Stimulated activated CD8-positive, alpha-beta memory T cell treated with anti-CD3 and anti-CD28 coated beads, Interleukin-7, amount 100 ng/mL, for 48 hours (primary cell): ENCODE data around the gene COG7.
"Not testable (repeated sequence)": the region's sequence is repeated elsewhere in the genome, so short reads cannot be mapped to it uniquely, and the experiment has no call there.

Experiments used
- DNase-seq, 2 donors: peaks; one replicate each; pipeline ENCODE4 v3.0.0-alpha.2; 2020; ENCODE audit warnings: low read depth in 1 of 2; ENCODE audit errors: extremely low read depth in 1 of 2

Gene COG7

DNA sequence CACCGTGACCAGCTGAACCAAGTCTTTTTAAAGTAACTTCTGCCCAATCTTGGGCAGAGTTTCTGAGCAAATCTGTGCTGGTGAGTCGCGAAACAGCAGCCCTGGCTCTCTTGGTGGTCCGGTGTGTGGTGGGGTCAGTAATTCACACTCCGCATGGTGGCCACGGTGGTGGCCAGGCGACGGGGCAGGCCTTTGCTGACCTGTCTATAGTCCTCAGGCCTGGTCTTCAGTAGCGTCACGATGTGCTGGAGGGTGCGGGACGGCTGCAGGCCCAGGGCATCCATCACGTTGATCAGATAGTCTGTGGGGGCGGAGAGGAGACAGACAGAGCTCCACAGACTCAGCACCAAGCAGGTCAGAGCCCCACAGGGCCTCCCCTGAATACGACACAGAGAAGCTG lies 64.2 kb downstream of the COG7 start:
- no peak for DNase-seq

DNA sequence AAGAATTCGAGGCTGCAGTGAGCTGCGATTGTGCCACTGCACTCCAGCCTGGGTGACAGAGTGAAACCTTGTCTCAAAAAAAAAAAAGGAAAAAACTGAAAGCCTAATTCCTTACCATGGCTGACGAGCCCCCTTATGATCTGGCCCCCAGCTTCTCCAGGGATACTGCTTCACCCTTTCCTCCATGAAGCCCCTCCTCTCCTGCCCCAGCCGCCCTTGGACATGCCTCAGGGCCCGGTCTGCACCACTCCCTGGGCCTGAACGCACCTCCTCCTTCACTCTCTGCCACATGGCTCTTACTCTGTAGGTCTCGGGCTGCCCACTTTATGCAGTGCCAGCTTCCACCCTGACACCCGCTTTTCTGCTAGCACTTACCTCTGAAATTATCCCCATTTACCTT lies 65.3 kb downstream of the COG7 start:
- no peak for DNase-seq

DNA sequence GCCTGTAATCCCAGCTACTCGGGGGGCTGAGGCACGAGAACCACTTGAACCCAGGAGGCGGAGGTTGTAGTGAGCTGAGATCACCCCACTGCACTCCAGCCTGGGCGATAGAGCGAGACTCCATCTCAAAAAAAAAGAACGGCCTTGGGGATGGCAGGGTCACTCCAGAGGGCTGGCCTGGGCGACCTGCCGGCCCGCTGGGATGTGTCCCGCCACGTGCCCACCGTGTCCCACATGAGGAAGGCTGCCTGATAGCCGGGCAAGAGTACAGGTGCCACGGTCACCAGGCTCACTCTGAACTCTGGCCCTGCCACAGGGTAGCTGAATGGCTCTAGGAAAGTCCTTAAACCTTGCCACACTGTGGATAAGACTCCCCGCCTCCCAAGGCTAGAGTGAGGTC lies 67.5 kb downstream of the COG7 start:
- DNase-seq = no peak

DNA sequence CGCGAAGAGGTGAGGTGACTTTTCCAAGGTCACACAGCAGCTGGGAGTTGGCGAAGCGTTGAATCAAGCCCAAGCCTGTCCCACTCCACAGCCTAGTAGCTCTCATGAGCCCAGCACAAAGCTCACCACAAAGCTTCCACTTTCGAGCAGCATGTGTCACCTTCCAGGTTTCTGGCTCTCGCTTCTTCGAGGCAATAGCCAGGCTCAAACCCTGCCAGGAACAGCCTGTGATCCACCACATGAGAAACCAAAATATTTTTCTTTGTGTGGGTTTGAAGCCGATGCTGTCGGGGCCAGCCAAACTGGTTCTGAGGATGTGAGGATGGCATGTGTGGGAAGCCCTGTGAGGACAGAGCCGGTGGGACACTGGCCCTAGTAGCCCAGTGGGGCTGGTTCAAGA lies 68.1 kb downstream of the COG7 start:
- DNase-seq = no peak

DNA sequence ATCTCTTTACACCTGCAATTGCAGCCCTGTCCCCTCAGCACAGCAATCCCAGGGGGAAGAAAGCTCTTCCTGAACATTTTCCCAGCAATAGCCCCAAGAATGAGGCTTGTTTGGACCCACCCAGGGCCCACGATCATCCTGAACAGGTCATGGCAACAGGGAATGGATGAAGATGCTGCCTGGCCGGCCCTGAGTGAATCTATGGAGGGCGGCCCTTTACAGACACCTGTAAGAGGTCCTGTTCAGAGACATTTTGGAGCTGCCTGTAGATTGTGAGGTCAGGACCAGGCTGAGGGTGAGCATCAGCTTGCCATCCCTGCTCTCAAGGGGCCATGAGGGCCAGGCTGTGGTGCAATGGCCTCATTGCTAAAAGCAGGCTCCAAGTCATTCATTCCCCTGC lies 69.1 kb downstream of the COG7 start:
- no peak for DNase-seq

DNA sequence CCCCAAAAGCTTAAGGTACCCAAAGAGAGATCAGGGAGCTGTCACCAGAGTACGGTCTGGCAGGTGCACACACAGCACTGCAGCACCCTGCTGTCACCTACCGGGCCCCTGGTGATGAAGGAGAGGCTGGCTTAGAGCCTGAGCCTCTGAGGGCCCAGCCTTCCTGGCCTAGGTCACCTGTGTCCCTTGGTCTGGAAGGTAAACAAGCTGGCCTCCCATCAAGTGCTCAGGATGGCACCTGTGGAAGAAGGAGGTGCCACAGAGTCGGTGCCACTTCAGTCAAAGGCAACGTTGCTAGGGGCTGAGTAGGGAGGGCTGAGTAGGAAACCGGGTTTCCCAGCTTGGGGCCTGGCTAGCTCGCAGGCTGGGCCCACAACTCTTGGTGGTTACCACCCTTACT lies 70.7 kb downstream of the COG7 start:
- no peak for DNase-seq

DNA sequence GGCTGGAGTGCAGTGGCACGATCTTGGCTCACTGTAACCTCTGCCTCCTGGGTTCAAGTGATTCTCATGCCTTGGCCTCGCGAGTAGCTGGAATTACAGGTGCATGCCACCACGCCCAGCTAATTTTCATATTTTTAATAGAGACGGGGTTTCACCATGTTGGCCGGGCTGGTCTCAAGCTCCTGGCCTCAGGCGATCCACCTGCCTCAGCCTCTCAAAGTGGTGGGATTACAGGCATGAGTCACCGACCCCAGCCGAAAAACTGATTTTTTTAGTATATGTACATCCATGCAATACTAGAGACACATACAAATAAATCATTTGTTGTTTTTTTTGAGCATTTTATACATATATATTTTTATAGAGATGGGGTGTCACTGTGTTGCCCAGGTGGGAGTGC lies 71.3 kb downstream of the COG7 start:
- not testable (repeated sequence) for DNase-seq

DNA sequence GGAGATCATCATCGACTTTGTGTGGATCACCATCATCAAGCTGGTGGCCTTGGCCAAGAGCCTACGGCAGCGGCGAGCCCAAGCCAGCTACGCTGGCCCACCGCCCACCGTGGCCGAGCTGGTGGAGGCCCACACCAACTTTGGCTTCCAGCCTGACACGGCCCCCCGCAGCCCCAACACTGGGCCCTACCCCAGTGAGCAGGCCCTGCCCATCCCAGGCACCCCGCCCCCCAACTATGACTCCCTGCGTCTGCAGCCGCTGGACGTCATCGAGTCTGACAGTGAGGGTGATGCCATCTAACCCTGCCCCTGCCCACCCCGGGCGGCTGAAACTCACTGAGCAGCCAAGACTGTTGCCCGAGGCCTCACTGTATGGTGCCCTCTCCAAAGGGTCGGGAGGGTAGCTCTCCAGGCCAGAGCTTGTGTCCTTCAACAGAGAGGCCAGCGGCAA lies 72.5 kb downstream of the COG7 start:
- no peak for DNase-seq

DNA sequence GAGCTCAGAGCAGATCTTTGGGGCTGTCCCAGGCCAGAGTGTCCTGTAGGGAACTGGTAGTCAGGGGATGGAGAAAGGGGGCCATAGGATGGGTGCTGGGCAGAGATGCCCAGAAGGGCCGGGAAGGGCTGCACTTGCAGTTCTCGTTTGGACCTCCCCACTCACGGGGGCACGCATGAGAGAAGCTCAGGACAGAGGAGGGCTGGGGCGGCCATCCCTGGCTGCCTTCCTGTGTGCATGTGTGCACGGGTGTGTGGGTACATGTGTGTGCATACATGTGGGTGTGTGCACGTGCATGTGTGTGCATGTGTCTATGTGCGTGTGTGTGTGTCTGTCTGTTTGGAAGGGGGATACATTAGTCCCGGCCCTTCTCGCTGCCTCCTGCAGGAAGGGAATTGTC lies 73.3 kb downstream of the COG7 start:
- no peak for DNase-seq

DNA sequence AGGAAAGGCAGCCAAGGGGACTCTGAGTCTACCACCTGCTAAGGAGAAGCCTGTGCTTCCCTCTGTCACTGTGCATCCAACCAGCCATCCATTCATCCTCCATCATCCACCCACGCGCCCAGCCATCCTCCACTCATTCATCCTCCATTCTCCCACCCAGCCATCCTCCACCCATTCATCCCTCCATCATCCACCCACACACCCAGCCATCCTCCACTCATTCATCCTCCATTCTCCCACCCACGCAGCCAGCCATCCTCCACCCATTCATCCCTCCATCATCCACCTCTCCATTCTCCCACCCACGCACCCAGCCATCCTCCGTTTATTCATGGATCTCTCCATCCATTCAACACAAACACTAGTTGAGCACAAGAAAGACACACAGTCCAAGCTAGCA lies 74.1 kb downstream of the COG7 start:
- DNase-seq = no peak

DNA sequence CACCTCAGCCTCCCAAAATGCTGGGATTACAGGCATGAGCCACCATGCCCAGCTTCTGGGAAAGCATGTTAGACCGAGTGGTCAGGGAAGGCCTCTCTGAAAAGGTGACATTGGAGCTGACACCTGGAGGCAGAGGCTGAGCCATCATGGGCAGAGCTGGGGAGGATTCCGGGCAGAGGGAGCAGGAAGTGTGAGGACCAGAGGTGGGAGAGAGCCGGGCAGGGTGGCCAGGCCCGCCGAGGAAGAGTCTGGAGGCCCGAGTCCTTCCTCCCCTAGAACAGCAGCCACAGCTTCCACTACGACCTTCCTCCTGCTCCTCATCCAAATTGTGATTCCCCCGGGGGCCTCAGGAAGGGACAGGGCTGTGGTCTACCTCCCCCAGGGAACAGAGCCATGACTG lies 74.7 kb downstream of the COG7 start:
- no peak for DNase-seq

DNA sequence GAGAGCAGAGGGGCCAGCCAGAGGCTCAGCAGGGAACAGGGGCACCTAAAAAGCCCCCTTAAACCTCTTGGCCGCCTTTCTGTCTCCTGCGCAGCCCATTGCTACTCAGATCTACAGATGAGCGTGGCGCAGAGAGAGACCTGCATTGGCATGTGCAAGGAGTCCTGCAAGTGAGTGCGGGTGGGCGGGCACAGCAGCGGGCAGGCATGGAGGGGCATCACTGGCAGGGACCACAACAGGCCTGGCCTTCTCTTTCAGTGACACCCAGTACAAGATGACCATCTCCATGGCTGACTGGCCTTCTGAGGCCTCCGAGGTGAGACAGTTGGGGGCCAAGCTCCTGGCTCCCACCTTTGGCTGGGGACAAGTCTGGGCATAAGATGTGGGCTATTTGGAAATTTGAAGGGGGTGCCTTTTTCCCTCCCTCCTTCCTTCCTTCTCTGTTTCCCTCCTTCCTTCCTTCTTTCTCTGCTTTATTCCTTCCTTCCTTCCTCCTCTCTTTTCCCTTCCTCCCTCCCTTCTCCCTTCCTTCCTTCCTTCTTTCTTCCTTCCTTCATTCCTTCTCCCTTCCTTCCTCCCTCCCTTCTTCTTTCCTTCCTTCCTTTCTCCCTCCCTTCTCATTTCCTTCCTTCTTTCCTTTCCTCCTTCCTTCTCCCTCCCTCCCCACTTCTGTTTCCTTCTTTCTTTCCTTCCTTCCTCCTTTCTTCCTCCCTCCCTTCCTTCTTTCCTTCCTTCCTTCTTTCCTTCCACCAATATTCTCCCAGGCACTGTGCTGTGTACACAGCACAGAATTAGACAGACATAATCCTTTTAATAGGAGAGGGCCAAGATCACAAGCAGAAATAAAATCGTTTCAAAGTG lies 75.7 kb downstream of the COG7 start:
- no peak for DNase-seq

DNA sequence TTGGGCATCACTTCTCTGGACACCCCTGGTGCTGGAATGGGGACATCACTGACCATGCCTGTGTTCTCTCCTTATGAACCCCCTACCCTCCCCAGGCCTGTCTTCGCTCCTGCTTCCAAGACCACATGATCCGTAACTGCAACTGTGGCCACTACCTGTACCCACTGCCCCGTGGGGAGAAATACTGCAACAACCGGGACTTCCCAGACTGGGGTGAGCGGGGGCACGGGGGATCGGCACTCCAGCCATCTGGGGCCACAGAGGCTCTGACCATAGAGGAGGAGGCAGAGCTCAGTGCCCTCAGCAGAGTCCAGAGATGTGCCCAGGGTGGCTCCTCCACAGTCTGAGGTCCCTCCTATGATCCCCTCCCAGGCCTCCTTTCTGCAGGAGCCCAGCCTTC lies 77.3 kb downstream of the COG7 start:
- no peak for DNase-seq

DNA sequence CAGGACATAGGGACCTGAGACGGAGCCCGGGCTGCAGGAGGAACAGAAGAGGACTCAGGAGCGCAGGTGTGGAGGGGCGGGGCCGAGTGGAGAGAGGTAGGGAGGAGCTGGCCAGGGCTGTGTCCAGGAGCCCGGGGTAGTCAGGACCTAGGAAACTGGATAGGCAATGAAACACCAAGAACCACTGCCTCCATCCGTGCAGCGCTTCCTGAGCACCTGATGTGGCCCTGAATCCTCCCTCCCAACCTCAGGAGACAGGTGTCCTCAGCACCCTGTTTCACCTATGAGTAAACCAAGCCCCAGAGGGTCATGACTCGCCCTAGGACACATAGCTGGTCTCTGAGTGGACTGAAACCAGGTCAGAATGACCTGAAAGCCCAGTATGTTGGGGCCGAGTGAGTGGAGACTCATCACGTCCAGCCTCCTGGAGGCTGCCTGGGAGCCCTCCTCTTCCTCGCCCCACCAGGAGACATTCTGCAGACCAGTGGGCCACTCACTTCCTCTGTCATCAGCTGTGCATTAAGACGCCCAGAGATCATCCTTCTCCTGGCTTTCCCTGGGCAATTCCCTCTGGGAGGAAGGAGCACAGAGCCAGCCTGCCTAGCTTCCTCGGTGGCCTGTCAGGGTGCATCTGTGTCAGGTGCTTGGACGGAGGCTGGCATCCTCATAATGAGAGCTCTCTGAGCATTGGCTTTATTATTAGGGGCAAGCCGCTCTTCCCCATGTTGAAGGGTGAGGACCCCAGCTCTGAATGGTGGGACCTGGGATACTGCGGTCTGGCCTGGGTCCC lies 78.1 kb downstream of the COG7 start:
- DNase-seq = no peak

DNA sequence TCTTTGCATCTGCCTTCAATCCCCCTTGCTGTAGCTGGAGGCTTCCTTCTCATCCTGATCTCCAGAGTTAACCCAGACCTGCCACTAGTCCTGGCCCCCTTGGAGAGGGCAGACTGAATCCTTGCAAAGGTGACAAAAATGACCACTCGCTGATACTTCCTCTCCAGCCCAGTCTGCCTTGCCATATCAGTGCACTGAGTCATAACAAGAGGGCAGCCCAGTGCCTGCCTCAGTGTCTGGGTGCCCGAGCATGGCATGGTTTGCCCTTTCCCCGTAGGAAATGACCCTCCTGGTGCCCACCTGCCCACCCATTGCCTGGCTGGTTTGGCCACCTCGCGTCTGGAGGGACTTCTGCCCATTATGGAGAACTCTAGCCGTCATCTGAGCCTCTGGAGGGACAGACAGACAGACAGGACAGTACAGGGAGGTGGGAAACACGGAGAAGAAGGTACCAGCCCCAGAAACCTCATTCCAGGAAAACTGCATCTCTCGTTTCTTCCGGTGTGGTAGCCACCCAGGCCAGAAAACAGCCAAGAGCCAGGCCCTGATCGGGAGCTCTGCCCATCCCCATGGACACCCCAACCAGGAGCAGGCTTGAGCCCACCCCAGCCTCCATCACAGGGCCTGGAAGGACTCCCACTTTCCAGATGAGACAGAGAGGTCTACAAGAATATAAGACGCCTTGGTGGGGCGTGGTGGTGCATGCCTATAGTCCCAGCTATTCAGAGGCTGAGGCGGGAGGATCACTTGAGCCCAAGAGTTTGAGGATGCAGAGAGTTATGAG lies 79.4 kb downstream of the COG7 start:
- no peak for DNase-seq

DNA sequence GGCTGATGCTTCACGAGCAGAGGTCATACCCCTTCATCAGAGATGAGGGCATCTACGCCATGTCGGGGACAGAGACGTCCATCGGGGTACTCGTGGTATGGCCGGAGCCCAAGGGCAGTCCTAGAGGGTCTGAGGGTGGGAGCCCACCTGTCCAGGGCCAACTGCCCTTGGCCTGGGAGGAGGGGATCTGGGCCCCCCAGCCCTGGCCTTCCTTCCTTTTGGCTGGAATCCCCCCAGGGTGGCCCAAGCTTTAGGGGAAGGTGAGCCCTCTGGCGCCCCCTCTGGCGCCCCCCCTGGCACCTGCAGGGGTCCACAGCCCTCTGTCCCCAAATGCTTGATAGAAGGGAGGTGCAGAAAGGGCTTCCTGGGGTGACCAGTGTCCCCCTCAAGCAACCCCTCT lies 81.6 kb downstream of the COG7 start:
- no peak for DNase-seq

DNA sequence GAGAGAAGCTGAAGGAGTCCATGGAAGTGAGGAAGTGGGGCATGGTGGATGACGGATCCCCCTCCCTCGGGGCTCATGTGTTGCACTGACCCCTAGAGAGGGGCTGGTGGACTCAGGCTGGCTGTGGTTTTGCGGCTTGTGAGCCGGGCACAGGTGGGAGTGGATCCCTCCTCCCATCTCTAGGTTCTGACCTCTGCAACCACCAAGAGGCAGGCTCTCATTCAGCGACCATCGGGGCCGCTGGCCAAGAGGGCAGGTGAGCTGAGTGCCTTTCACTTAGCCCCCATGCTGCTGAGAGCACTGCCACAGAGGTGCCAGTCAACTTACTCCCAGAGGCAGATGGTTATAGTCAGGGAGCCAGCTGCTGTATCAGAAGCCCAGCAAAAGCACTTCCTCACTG lies 83.6 kb downstream of the COG7 start:
- no peak for DNase-seq

DNA sequence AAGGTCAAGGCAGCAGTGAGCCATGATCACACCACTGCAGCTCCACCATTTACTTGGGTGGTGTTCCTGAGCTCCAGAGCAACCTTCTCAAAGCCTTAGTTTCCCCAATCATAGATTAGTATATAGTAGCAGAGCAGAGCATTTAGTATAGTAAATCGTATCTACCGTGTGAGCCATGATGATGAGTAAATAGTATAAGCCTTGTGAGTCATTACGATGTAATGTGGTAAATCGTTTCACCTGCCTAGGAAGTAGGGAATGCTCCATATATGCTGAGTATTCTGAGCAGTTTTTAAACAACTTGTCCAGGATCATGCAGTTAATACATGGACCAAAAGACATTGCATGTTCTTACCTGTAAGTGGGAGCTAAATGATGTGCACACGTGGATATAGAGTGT lies 84.5 kb downstream of the COG7 start:
- no peak for DNase-seq

DNA sequence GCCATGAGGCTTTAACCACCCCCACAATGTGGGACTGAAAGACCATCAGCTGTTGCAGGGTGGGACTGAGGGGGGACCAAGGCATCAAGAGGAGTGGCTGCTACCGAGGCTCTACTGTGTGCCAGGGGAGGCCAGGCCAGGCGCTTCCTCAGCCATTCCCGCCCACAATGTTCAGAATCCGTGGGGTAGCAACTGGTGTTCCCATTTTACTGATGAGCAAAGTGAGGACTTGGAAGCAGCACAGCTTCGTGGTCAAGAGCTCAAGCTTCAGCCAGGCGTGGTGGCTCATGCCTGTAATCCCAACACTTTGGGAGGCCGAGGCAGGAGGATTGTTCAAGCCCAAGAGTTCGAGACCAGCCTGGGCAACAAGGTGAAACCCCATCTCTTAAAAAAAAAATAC lies 85.0 kb downstream of the COG7 start:
- DNase-seq = no peak

DNA sequence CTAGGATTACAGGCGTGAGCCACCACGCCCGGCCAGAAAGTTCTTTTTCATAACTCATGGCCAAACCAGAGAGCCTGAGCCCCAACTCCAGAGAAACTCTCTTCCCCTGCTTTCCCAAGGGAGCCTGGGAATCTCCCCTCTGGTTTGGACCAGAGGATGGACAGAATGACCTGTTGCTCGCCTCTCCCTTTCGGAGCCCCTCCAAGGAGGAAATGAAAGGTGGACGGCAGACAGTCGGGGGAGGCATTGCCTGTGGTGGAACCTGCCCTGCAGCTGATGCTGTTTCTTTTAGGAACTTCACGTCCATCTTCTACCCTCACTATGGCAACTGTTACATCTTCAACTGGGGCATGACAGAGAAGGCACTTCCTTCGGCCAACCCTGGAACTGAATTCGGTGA lies 85.4 kb downstream of the COG7 start:
- DNase-seq = no peak

DNA sequence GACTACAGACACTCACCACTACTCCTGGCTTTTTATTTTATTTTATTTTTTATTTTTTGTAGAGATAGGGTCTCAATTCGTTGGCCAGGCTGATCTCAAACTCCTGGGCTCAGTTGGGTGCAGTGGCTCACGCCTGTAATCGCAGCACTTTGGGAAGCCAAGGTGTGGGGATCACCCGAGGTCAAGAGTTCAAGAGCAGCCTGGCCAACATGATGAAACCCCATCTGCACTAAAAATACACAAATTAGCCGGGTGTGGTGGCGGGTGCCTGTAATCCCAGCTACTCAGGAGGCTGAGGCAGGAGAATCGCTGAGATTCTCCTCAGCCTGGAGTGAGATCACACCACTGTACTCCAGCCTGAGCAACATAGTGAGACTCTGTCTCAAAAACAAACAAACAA lies 86.6 kb downstream of the COG7 start:
- DNase-seq = not testable (repeated sequence)
